HepG2 (cell line): ENCODE measurements around the gene ZNF132. TPM values are rescaled to one million over a fixed set of nuclear protein-coding genes. Genes with fewer than 3 reads are reported as not detected.

ENCODE experiments used
- AGO2 ChIP-seq: fragments of 200-400 bp; formaldehyde crosslinking; optimal IDR thresholded peaks from 2 replicates; pipeline ENCODE3; 2017; ENCODE audit warnings: mild to moderate bottlenecking, low read depth, low read length, moderate library complexity
- ARNT ChIP-seq: fragments of 450-650 bp; IDR thresholded peaks from 2 replicates; pipeline ENCODE4 v1.6.1; 2017
- ATF7 ChIP-seq, 2 experiments: fragments of 450-650 bp in 1 of 2; sonication (generic) in 1 of 2; formaldehyde crosslinking in 1 of 2; IDR thresholded peaks; 2 replicates each; pipeline versions ENCODE4 v1.4.0 to v1.6.1; 2016 to 2020; ENCODE audit warnings: antibody characterized with exemption in 1 of 2, mild to moderate bottlenecking in 1 of 2, missing genetic modification reagents in 1 of 2
- CCAR2 ChIP-seq: fragments of 200-400 bp; formaldehyde crosslinking; optimal IDR thresholded peaks from 2 replicates; pipeline ENCODE3; 2018; ENCODE audit warnings: low read depth, mild to moderate bottlenecking, low read length, moderate library complexity
- CHCHD3 ChIP-seq: sonication (generic); formaldehyde crosslinking; IDR thresholded peaks from 2 replicates; pipeline ENCODE4 v1.8.0; 2022; ENCODE audit warnings: mild to moderate bottlenecking, missing genetic modification reagents, moderate library complexity
- ERF ChIP-seq: IDR thresholded peaks from 2 replicates; pipeline ENCODE4 v1.6.1; 2018; ENCODE audit warnings: missing biosample characterization, missing genetic modification reagents
- FLYWCH1 ChIP-seq: sonication (generic); formaldehyde crosslinking; IDR thresholded peaks from 2 replicates; pipeline ENCODE4 v1.8.1; 2023; ENCODE audit warnings: mild to moderate bottlenecking, missing genetic modification reagents
- FOSL1 ChIP-seq: sonication (generic); formaldehyde crosslinking; IDR thresholded peaks from 2 replicates; pipeline ENCODE4 v1.9.0; 2021; ENCODE audit warnings: missing genetic modification reagents, borderline replicate concordance
- FOXC1 ChIP-seq: sonication (generic); formaldehyde crosslinking; IDR thresholded peaks from 2 replicates; pipeline ENCODE4 v1.8.0; 2022; ENCODE audit warnings: mild to moderate bottlenecking, missing genetic modification reagents, borderline replicate concordance
- IRF1 ChIP-seq: sonication (generic); formaldehyde crosslinking; IDR thresholded peaks from 2 replicates; pipeline ENCODE4 v1.4.0; 2020; ENCODE audit warnings: low read depth, mild to moderate bottlenecking, missing genetic modification reagents
- MAFF ChIP-seq: IDR thresholded peaks from 2 replicates; pipeline ENCODE4 v1.6.1; 2011; ENCODE audit warnings: low read depth, low read length, improper control_type of control experiment
- MNT ChIP-seq: fragments of 450-650 bp; IDR thresholded peaks from 2 replicates; pipeline ENCODE4 v1.6.1; 2016
- MTF1 ChIP-seq: sonication (generic); formaldehyde crosslinking; IDR thresholded peaks from 2 replicates; pipeline ENCODE4 v1.5.0; 2020; ENCODE audit warnings: missing genetic modification reagents
- PLSCR1 ChIP-seq: sonication (generic); formaldehyde crosslinking; IDR thresholded peaks from 2 replicates; pipeline ENCODE4 v1.5.0; 2020; ENCODE audit warnings: missing genetic modification reagents, mild to moderate bottlenecking, borderline replicate concordance
- SAFB2 ChIP-seq: sonication (generic); formaldehyde crosslinking; IDR thresholded peaks from 2 replicates; pipeline ENCODE4 v1.5.1; 2020; ENCODE audit warnings: missing genetic modification reagents, low read depth, mild to moderate bottlenecking, borderline replicate concordance
- ZFX ChIP-seq: sonication (generic); formaldehyde crosslinking; IDR thresholded peaks from 2 replicates; pipeline ENCODE4 v1.4.0; 2020; ENCODE audit warnings: mild to moderate bottlenecking, low read depth, missing genetic modification reagents, moderate library complexity
- ZNF274 ChIP-seq: sonication (generic); formaldehyde crosslinking; IDR thresholded peaks from 2 replicates; pipeline ENCODE4 v1.5.1; 2020; ENCODE audit warnings: mild to moderate bottlenecking, missing genetic modification reagents
- ZNF44 ChIP-seq: sonication (generic); formaldehyde crosslinking; IDR thresholded peaks from 2 replicates; pipeline ENCODE4 v1.5.1; 2020; ENCODE audit warnings: mild to moderate bottlenecking, missing genetic modification reagents
- ZNF558 ChIP-seq: sonication (generic); formaldehyde crosslinking; IDR thresholded peaks from 2 replicates; pipeline ENCODE4 v1.9.0; 2022; ENCODE audit warnings: mild to moderate bottlenecking, missing genetic modification reagents, borderline replicate concordance
- ZNF569 ChIP-seq: sonication (generic); formaldehyde crosslinking; IDR thresholded peaks from 2 replicates; pipeline ENCODE4 v1.5.0; 2020; ENCODE audit warnings: mild to moderate bottlenecking, missing genetic modification reagents, moderate library complexity, borderline replicate concordance
- ZNF788 ChIP-seq: sonication (generic); formaldehyde crosslinking; IDR thresholded peaks from 2 replicates; pipeline ENCODE4 v1.5.0; 2020; ENCODE audit warnings: mild to moderate bottlenecking, missing genetic modification reagents, borderline replicate concordance
- polyA plus RNA-seq, 8 experiments: library from polyadenylated mRNA; depleted of rRNA in 3 of 8; stranded (reverse) in 7 of 8; unstranded in 1 of 8; fragments of >200 nt; fragmentation: Illumina TruSeq in 4 of 8; extraction: Trizol in 4 of 8; gene quantifications; 2 replicates each; pipeline versions ENCODE4 v1.2.1 to v1.2.3, GENCODE V29; 2011 to 2016; ENCODE audit warnings: low read depth in 4 of 8, missing spikeins in 1 of 8, mixed read lengths in 1 of 8; ENCODE audit not compliant: insufficient read depth in 1 of 8
- total RNA-seq, 5 experiments: library from RNA; depleted of rRNA; stranded (reverse); fragments of >200 nt; fragmentation: Illumina TruSeq; extraction: Trizol; gene quantifications; 2 replicates each; pipeline ENCODE4 v1.2.3, GENCODE V29; 2016; ENCODE audit warnings: low read depth in 1 of 5
- TF ChIP-seq, protein P1 (sequence below): IDR thresholded peaks from 2 replicates; pipeline ENCODE4 v1.6.1; 2016; ENCODE audit warnings: missing genetic modification reagents, missing compliant biosample characterization
- TF ChIP-seq, protein P2 (sequence below): sonication (generic); formaldehyde crosslinking; IDR thresholded peaks from 2 replicates; pipeline ENCODE4 v1.4.0; 2020; ENCODE audit warnings: mild to moderate bottlenecking, missing genetic modification reagents
- TF ChIP-seq, protein P3 (sequence below): sonication (generic); formaldehyde crosslinking; IDR thresholded peaks from 2 replicates; pipeline ENCODE4 v1.5.1; 2020; ENCODE audit warnings: missing genetic modification reagents, mild to moderate bottlenecking, borderline replicate concordance

The ZNF132 gene
- total and polyA plus RNA-seq, 2 of the 13 experiments (the other 11 are each of a cell fraction or from before 2014, with no cell fraction given): not detected

GRCh38 chr19:58451358-58452101 is 11.6 kb upstream of the ZNF132 start, which contains the start of gene ZNF324B (continued):
- TF ChIP-seq PLSCR1 (no peak), AGO2 (no peak), ZFX (CRISPR knock-in tag) (peak; percentile 78), ATF7 (IDR thresholded peaks at IDR 0.05) (no peak), ATF7 (CRISPR knock-in tag; IDR thresholded peaks at IDR 0.05) (0 out of 2 replicates have a peak, but pooled peaks have one; percentile 42), MTF1 (no peak), ZNF558 (CRISPR knock-in tag) (no peak), ARNT (no peak), IRF1 (CRISPR knock-in tag) (no peak), FOSL1 (CRISPR knock-in tag) (no peak), MNT (peak; percentile 48), ERF (CRISPR knock-in tag) (peak; percentile 52), ZNF788 (peak; percentile 32; the same call in 1 of the 2 replicates), ZNF274 (peak; percentile 55; the same call in 1 of the 2 replicates), CHCHD3 (CRISPR knock-in tag) (no peak), CCAR2 (no peak), FOXC1 (CRISPR knock-in tag) (peak; percentile 70), SAFB2 (no peak), ZNF569 (CRISPR knock-in tag) (no peak), MAFF (no peak), ZNF44 (CRISPR knock-in tag) (peak; percentile 4; the same call in 1 of the 2 replicates), FLYWCH1 (CRISPR knock-in tag) (0 out of 2 replicates have a peak, but pooled peaks have one; percentile 10)
- TF ChIP-seq, protein P1, sequence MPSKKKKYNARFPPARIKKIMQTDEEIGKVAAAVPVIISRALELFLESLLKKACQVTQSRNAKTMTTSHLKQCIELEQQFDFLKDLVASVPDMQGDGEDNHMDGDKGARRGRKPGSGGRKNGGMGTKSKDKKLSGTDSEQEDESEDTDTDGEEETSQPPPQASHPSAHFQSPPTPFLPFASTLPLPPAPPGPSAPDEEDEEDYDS: peak; percentile 47
- TF ChIP-seq, protein P2, sequence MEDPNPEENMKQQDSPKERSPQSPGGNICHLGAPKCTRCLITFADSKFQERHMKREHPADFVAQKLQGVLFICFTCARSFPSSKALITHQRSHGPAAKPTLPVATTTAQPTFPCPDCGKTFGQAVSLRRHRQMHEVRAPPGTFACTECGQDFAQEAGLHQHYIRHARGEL: no peak
- TF ChIP-seq, protein P3, sequence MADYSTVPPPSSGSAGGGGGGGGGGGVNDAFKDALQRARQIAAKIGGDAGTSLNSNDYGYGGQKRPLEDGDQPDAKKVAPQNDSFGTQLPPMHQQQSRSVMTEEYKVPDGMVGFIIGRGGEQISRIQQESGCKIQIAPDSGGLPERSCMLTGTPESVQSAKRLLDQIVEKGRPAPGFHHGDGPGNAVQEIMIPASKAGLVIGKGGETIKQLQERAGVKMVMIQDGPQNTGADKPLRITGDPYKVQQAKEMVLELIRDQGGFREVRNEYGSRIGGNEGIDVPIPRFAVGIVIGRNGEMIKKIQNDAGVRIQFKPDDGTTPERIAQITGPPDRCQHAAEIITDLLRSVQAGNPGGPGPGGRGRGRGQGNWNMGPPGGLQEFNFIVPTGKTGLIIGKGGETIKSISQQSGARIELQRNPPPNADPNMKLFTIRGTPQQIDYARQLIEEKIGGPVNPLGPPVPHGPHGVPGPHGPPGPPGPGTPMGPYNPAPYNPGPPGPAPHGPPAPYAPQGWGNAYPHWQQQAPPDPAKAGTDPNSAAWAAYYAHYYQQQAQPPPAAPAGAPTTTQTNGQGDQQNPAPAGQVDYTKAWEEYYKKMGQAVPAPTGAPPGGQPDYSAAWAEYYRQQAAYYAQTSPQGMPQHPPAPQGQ (CRISPR knock-in tag): no peak
